ENCODE data around the gene CHRD. TPM values are rescaled to one million over a fixed set of nuclear protein-coding genes. Genes with fewer than 3 reads are reported as not detected.

CHRD gene
- total RNA-seq (14.1 TPM), polyA plus RNA-seq (ENCODE audit: insufficient read depth in 1 of 8, insufficient read length in 8 of 8, low replicate concordance in 1 of 8) (10 to 100 TPM; 14.7 to 21.9 (median 18.0) TPM)
- long read RNA-seq, donor 1, partial matches to known transcripts = 0 of 1 reads
- long read RNA-seq, donor 1, other reads (novel, unspliced or antisense) = 0 of 1 reads
- long read RNA-seq, donor 2 = 0 reads
- long read RNA-seq, donor 3, partial matches to known transcripts = 10 of 12 reads
- long read RNA-seq, donor 3, other reads (novel, unspliced or antisense) = 0 of 12 reads
- long read RNA-seq, donor 4 = 0 reads
- long read RNA-seq, donor 5, partial matches to known transcripts = 9 of 11 reads
- long read RNA-seq, donor 5, other reads (novel, unspliced or antisense) = 0 of 11 reads
- long read RNA-seq, donor 6, partial matches to known transcripts = 11 of 13 reads
- long read RNA-seq, donor 6, other reads (novel, unspliced or antisense) = 0 of 13 reads
- long read RNA-seq, donor 7, partial matches to known transcripts = 0 of 2 reads
- long read RNA-seq, donor 7, other reads (novel, unspliced or antisense) = 0 of 2 reads
- long read RNA-seq, donor 8, partial matches to known transcripts = 0 of 1 reads
- long read RNA-seq, donor 8, other reads (novel, unspliced or antisense) = 0 of 1 reads
- long read RNA-seq, donor 9 = 0 reads
- long read RNA-seq, donor 10, partial matches to known transcripts = 6 of 6 reads
- long read RNA-seq, donor 10, other reads (novel, unspliced or antisense) = 0 of 6 reads
- long read RNA-seq, donor 11 = 0 reads

- 2% methylated on average over 44 of the region's 71 CpGs for WGBS (ENCODE audit: insufficient coverage)
- DNase-seq = peak; percentile 69
- H3K4me1 ChIP-seq (ENCODE audit: control insufficient read depth, insufficient read depth, low read length) = peaks cover 39% of the 10 kb centered on the region
- peak within 1 kb of the TSS; percentile 37 for H3K4me3 ChIP-seq (ENCODE audit: low read length)
- no peaks in the 10 kb centered on the region for H3K9me3 ChIP-seq (replicated peaks; ENCODE audit: control insufficient read depth, low read depth, low read length)
- peak within 1 kb of the TSS; percentile 85 for H3K27ac ChIP-seq (ENCODE audit: low read length)
- H3K36me3 ChIP-seq (ENCODE audit: control insufficient read depth, insufficient read depth, low read length) = peaks cover 17% of the 10 kb centered on the region
- H3K27me3 ChIP-seq (ENCODE audit: control insufficient read depth, insufficient read depth, low read length) = peaks cover 21% of the 10 kb centered on the region
These were observed at the start of gene CHRD for GRCh38 chr3:184379358-184380184. CHRD (plus strand) TSS chr3:184380054; CDS start chr3:184380319, 265 bp downstream.

- WGBS (ENCODE audit: insufficient coverage) = 69% methylated on average over 10 of the region's 10 CpGs
- H3K27ac ChIP-seq (ENCODE audit: low read length) = no peak overlapping the region
These were observed 47.3 kb upstream of the CHRD start for GRCh38 chr3:184332370-184333090.

GRCh38 chr3:184333190-184333589 lies 46.7 kb upstream of the CHRD start:
- H3K4me3 ChIP-seq (ENCODE audit: low read length) = no peak overlapping the region
- no peaks in the 10 kb centered on the region for H3K9me3 ChIP-seq (replicated peaks; ENCODE audit: control insufficient read depth, low read depth, low read length)
- no peak overlapping the region for H3K27ac ChIP-seq (ENCODE audit: low read length)
- 80% methylated on average over 6 of the region's 6 CpGs for WGBS (ENCODE audit: insufficient coverage)
- peaks cover 26% of the 10 kb centered on the region for H3K4me1 ChIP-seq (ENCODE audit: control insufficient read depth, insufficient read depth, low read length)
- DNase-seq = no peak
- H3K27me3 ChIP-seq (ENCODE audit: control insufficient read depth, insufficient read depth, low read length) = no peaks in the 10 kb centered on the region
- peaks cover 63% of the 10 kb centered on the region for H3K36me3 ChIP-seq (ENCODE audit: control insufficient read depth, insufficient read depth, low read length)

More at GRCh38 chr3:184332370-184333090, 47.3 kb upstream of the CHRD start:
- no peak for DNase-seq
- H3K36me3 ChIP-seq (ENCODE audit: control insufficient read depth, insufficient read depth, low read length) = peaks cover 70% of the 10 kb centered on the region
- H3K9me3 ChIP-seq (replicated peaks; ENCODE audit: control insufficient read depth, low read depth, low read length) = no peaks in the 10 kb centered on the region
- H3K27me3 ChIP-seq (ENCODE audit: control insufficient read depth, insufficient read depth, low read length) = no peaks in the 10 kb centered on the region
- H3K4me3 ChIP-seq (ENCODE audit: low read length) = no peak overlapping the region
- H3K4me1 ChIP-seq (ENCODE audit: control insufficient read depth, insufficient read depth, low read length) = peaks cover 19% of the 10 kb centered on the region

- no peak for DNase-seq
- H3K4me3 ChIP-seq (ENCODE audit: low read length) = no peak overlapping the region
- no peak overlapping the region for H3K27ac ChIP-seq (ENCODE audit: low read length)
- H3K27me3 ChIP-seq (ENCODE audit: control insufficient read depth, insufficient read depth, low read length) = no peaks in the 10 kb centered on the region
- whole genome bisulfite sequencing (ENCODE audit: insufficient coverage) = 100% methylated on average over 1 of the region's 3 CpGs
- H3K36me3 ChIP-seq (ENCODE audit: control insufficient read depth, insufficient read depth, low read length) = peaks cover 58% of the 10 kb centered on the region
- H3K9me3 ChIP-seq (replicated peaks; ENCODE audit: control insufficient read depth, low read depth, low read length) = no peaks in the 10 kb centered on the region
- H3K4me1 ChIP-seq (ENCODE audit: control insufficient read depth, insufficient read depth, low read length) = peaks cover 31% of the 10 kb centered on the region
These were observed 46.2 kb upstream of the CHRD start for GRCh38 chr3:184333700-184334099.

GRCh38 chr3:184334470-184335158 lies 45.2 kb upstream of the CHRD start:
- 68% methylated on average over 14 of the region's 15 CpGs for WGBS (ENCODE audit: insufficient coverage)
- H3K36me3 ChIP-seq (ENCODE audit: control insufficient read depth, insufficient read depth, low read length) = peaks cover 52% of the 10 kb centered on the region
- no peaks in the 10 kb centered on the region for H3K27me3 ChIP-seq (ENCODE audit: control insufficient read depth, insufficient read depth, low read length)
- peak overlapping the region; percentile 96 for H3K27ac ChIP-seq (ENCODE audit: low read length)
- no peak for DNase-seq
- H3K4me1 ChIP-seq (ENCODE audit: control insufficient read depth, insufficient read depth, low read length) = peaks cover 38% of the 10 kb centered on the region
- H3K9me3 ChIP-seq (replicated peaks; ENCODE audit: control insufficient read depth, low read depth, low read length) = no peaks in the 10 kb centered on the region
- H3K4me3 ChIP-seq (ENCODE audit: low read length) = no peak overlapping the region

- 22% methylated on average over 1 of the region's 4 CpGs for WGBS (ENCODE audit: insufficient coverage)
- Histone ChIP-seq H3K4me3 (ENCODE audit: low read length) (peak overlapping the region; percentile 81), H3K9me3 (replicated peaks; ENCODE audit: control insufficient read depth, low read depth, low read length) (no peaks in the 10 kb centered on the region), H3K27ac (ENCODE audit: low read length) (peak overlapping the region; percentile 96), H3K27me3 (ENCODE audit: control insufficient read depth, insufficient read depth, low read length) (no peaks in the 10 kb centered on the region), H3K36me3 (ENCODE audit: control insufficient read depth, insufficient read depth, low read length) (peaks cover 49% of the 10 kb centered on the region), H3K4me1 (ENCODE audit: control insufficient read depth, insufficient read depth, low read length) (peaks cover 39% of the 10 kb centered on the region)
- no peak for DNase-seq
These were observed 44.6 kb upstream of the CHRD start for GRCh38 chr3:184335291-184335660.

- peaks cover 39% of the 10 kb centered on the region for H3K4me1 ChIP-seq (ENCODE audit: control insufficient read depth, insufficient read depth, low read length)
- WGBS (ENCODE audit: insufficient coverage) = under 1% methylated on average over 60 of the region's 77 CpGs
These were observed 44.0 kb upstream of the CHRD start for GRCh38 chr3:184335661-184336546.

GRCh38 chr3:184336547-184337398 lies 43.1 kb upstream of the CHRD start:
- Histone ChIP-seq H3K27me3 (ENCODE audit: control insufficient read depth, insufficient read depth, low read length) (no peaks in the 10 kb centered on the region), H3K36me3 (ENCODE audit: control insufficient read depth, insufficient read depth, low read length) (peaks cover 42% of the 10 kb centered on the region), H3K4me3 (ENCODE audit: low read length) (peak overlapping the region; percentile 81), H3K4me1 (ENCODE audit: control insufficient read depth, insufficient read depth, low read length) (peaks cover 39% of the 10 kb centered on the region), H3K9me3 (replicated peaks; ENCODE audit: control insufficient read depth, low read depth, low read length) (no peaks in the 10 kb centered on the region), H3K27ac (ENCODE audit: low read length) (peak overlapping the region; percentile 96)
- WGBS (ENCODE audit: insufficient coverage) = 7% methylated on average over 8 of the region's 17 CpGs
- DNase-seq = peak; percentile 90

More at GRCh38 chr3:184335661-184336546, 44.0 kb upstream of the CHRD start:
- DNase-seq = peak; percentile 90
- Histone ChIP-seq H3K9me3 (replicated peaks; ENCODE audit: control insufficient read depth, low read depth, low read length) (no peaks in the 10 kb centered on the region), H3K4me3 (ENCODE audit: low read length) (peak overlapping the region; percentile 81), H3K36me3 (ENCODE audit: control insufficient read depth, insufficient read depth, low read length) (peaks cover 47% of the 10 kb centered on the region), H3K27me3 (ENCODE audit: control insufficient read depth, insufficient read depth, low read length) (no peaks in the 10 kb centered on the region), H3K27ac (ENCODE audit: low read length) (peak overlapping the region; percentile 96)
